ENCODE measurements around the gene CAPN12.

Gene CAPN12

GRCh38 chr19:38695832-38696728 is 48.2 kb downstream of the CAPN12 start:
- DNase-seq (ENCODE audit: low spot score): no peak

DNA sequence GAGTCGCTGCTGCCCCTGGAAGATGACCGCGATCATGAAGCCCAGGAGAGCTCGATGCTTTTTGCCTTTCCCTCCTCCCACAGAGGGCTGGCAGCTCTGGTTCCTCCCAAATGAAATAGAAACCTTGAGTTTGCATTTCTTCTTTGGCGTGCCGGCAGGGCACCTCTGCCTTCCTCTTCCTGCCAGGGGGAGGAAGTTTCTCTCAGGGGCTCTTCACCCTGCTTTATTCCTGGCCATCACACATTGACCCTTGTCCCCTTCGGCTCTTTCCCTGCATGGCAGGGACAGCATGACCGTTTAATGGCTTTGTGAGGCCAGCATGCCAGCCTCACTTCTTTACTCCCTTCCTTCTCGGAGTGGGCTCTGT is 49.0 kb downstream of the CAPN12 start:
- DNase-seq (ENCODE audit: low spot score): no peak

DNA sequence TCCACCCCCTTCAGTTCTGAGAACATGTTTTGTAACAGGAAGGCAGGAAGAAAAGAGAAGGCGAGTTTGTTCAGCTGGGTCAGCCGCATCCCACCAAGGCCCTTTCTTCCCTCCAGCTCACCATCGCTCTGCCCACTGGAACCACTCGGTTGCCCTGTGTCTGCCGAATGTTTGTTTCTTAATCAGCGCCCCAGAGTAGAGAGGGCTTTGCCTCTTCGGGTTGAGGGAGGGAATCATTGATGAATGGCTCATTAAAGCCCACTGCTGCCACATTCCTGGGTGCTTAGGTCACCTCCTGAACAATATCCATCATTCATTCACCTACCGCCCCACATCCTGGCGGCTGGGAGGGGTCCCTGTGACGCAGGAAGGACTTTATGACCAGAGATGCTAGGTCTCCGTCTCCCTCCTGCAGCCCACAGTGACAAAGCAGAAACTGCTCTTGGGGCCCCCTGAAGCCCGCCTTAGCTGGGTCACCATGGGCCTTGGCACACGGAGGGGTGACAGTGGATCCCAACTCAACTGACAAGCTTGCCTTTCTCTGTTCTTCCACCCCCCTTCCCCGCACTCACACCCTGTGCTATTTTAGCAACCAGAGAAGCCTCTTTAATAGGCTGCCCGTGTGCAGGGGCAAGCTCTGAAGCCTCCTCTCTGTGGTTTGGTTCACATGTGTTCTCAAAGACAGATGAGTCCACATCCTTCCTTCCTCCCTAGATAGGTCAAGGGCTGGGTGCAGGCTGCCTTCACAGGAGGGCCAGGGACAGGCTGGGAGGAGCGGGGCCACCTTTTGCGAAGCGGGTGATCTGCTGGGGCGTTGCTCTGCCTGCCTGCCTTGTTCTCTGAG is 50.7 kb downstream of the CAPN12 start:
- peak; percentile 77 for DNase-seq (ENCODE audit: low spot score)

DNA sequence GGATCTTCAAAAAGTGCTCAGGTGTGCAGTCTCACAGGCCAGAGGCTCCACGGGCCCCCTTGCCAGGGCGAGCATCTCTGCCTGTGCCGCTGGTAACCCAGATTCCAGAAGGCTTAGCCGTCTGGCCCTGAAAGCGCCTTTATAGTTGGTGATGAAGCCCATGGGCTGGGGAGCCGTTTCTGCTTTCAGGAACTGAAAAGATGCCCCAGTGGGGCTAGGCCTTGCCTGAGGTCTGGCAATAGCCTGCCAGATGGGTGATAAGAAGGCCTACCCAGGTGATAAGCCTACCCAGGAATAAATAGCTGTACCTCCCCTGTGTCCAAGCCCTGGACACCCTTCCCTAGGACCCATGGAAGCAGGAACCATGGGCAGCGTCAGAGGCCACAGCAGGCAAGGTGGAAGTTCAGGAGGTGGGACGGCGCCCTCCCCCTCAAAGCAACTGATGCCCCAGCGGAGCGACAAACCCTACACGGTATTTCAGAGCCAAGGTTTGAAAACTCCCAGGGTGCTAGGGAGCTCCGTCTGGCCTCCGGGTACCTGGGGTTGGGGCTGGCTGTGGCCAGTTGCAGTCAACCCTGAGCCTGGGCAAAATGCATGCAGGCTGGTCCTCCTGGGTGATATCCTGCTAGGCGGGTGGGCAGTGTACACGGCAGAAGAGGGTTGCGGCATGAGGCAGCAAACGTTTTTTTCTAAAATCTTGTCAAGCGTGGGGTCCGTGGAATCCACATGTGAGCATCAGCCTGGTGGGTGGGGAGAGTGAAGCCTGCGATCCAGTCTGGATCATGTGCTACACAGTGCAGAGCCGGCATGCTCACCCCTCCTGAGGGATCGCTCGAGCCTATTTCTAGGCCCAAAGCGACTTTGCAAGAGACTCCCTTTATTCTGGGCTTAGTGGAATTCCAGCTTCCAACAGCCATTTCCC is 51.6 kb downstream of the CAPN12 start:
- no peak for DNase-seq (ENCODE audit: low spot score)

DNA sequence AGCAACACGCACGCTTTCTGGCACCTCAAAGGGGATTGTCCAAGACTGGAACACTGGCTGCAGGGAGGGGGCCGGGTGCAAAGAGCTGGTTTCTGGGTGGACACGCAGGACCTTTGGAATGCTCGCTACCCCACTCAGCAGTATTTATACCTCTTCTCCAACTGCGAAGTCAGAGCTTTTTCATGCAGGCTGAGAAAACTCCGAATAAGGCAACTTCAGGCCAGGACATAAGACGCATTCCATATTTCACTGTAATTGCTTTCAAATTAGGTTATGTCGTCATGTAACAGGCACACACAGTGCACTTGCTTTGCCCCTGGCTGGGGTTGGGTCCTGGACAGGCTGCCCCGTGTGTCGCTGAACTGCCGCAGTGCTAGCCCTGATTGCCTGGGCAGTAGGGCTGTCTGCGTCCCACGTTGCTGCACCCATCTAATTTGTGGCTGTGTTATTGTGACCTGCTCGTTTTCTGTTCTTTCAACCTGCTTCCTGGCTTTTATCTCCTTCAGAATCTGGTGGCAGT is 52.3 kb downstream of the CAPN12 start:
- DNase-seq (ENCODE audit: low spot score): no peak

GRCh38 chr19:38690832-38691231 is 53.4 kb downstream of the CAPN12 start:
- DNase-seq (ENCODE audit: low spot score): no peak

- no peak for DNase-seq (ENCODE audit: low spot score)
These were observed 54.1 kb downstream of the CAPN12 start for GRCh38 chr19:38690146-38690545.

GRCh38 chr19:38687837-38688378 is 56.4 kb downstream of the CAPN12 start:
- DNase-seq (ENCODE audit: low spot score): no peak

- DNase-seq (ENCODE audit: low spot score): no peak
These were observed 57.8 kb downstream of the CAPN12 start for GRCh38 chr19:38686530-38686888.

DNA sequence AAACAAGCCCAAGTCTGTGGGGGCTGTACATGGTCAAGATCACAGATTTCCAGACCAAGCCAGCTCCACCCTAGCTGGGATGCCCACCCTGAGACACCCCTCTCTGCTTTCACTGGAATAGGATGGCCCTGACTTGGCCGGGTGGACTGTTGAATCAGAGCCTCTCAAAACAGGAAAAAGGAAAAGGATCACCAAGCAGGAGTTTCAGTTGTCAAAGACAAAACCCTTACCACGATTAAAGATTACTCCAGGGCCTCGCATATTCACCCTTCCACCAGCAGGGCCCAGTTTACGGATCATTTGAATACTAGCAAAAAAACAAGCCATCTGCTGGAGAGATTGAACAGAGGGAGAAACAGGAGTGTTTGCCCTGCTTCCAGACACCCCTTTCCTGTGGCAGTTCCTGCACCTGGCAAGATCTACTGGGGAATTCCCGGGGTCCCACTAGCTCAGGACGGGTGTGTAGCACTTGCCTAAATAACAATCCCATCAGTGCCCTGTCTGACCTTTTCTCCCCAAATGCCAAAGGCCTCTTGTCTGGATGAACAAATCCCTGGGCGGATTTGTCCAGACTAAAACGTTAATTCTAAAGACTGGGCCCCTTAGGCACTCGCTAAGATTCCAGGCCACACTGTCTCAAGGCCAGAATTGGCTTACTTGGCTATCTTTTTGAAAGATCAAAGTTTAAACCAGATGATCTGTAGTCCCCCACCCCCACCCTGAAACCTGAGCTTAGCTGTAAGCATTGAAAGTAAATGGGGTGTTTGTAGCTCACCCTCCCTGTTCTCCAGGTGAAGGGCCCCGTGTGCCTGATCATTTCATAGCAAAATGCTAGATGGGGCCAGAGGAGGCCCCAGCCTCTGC is 58.4 kb downstream of the CAPN12 start:
- DNase-seq (ENCODE audit: low spot score): no peak

DNA sequence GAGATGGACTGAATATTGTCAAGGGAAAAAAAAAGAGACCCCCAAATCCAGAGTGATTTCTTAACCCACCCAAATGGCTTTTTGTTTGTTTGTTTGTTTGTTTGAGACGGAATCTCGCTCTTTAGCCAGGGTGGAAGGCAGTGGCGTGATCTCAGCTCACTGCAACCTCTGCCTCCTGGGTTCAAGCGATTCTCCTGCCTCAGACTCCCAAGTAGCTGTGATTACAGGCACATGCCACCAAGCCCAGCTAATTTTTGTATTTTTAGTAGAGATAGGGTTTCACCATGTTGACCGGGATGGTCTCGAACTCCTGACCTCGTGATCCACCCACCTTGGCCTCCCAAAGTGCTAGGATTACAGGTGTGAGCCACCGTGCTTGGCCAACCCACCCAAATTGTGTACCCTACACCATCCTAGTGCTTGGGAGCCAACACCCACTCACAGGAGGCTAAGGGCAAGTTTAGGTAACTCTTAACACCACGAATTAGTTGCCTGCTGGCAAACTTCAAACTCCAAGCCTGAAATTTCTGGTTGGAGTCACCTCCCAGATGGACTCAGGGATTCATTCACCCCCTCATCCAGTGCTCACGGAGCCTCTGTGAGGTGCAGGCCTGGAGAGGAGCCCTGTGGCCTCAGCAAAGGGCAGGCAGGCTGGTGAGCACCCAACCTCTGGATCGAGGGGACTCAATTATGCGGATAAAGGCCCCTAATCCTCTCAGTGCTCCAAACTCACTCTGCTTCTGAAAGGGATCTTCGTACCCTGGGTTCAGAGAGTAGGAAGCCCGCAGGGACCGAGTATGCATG is 59.2 kb downstream of the CAPN12 start:
- DNase-seq (ENCODE audit: low spot score): no peak

GRCh38 chr19:38684078-38684861 is 60.0 kb downstream of the CAPN12 start:
- DNase-seq (ENCODE audit: low spot score): no peak

DNA sequence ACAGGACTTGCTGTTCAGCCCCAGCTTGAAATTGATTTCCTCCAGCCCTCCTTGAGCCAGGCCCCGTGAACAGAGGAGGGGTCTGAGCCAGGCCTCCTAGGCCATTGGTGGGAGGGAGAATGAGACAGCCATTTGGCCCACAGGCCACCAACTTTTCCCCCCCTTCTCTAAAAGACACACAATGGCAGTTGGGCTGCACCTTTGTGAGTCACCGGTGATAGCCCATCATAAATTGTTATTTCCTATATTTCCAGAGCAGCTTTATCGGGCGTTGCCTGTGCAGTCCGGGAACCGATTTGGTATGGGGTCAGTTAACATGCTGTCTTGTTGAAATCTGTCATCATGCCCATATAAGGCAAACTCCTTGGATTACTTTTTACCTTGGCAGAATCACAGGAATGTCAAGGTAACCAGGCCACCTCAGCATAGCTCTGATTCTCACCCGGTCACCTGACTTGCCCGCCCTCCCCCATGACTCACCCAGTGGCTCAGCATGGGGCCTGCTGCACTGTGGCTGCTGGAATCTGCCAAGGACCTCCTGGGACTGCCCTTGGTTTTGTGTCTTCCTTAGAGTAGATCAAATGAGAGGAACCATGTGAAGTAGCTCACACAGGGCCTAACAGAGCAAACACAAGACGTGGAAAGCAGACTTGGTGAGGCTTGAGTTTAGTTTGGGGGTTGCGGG is 60.7 kb downstream of the CAPN12 start:
- peak; percentile 80 for DNase-seq (ENCODE audit: low spot score)

DNA sequence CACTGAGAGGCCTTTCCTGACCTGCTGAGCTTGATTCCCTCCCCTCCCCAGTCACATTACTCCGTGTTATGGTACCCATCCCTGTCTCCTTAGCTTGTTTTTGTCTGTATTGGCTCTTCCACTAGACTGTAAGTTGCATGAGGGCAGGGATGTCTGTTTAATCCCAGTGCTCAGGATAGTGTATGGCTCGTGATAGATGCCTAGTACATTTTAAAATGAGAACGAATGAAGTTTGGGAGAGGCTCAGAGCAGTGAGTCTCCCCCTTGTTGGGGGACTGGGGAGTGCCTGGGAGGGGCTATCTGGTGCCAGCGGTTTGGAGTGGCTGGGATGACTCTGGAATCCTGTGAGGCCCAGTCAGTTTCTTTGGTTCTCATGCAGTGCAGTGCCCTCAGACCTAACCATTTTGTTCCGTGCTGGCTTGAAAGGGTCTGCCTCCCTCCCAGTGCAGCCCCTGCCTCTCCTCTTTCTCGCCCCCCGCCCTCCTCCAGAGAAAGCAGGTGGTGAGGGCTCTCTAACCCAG is 61.3 kb downstream of the CAPN12 start:
- DNase-seq (ENCODE audit: low spot score): no peak

- no peak for DNase-seq (ENCODE audit: low spot score)
These were observed 61.9 kb downstream of the CAPN12 start for GRCh38 chr19:38682195-38682867.

Measured in iPS-NIHi11 (cell line).